HG02938 (cell line): ENCODE data around the gene ZNF3.

Experiments used
- ATAC-seq: cut with Tn5 transposase; IDR thresholded peaks from one replicate; pipeline ENCODE4 v1.9.1; 2021; ENCODE audit warnings: mild to moderate bottlenecking, moderate library complexity; ENCODE audit not compliant: unreplicated experiment

The ZNF3 gene

GRCh38 chr7:100089458-100090196, 8.1 kb upstream of the ZNF3 start:
- ATAC-seq: no peak

GRCh38 chr7:100088621-100089457, 7.3 kb upstream of the ZNF3 start, which contains the start of gene COPS6:
COPS6 (plus strand) TSS chr7:100088969; CDS start chr7:100088991, 22 bp downstream.
- ATAC-seq: no peak

GRCh38 chr7:100088095-100088620, 6.6 kb upstream of the ZNF3 start:
- no peak for ATAC-seq

- ATAC-seq: no peak
Observed at GRCh38 chr7:100087055-100087750, 5.7 kb upstream of the ZNF3 start.

GRCh38 chr7:100085515-100085914, 4.0 kb upstream of the ZNF3 start:
- no peak for ATAC-seq

GRCh38 chr7:100082978-100083377, 1.5 kb upstream of the ZNF3 start:
- ATAC-seq: no peak

- ATAC-seq: no peak
Observed at GRCh38 chr7:100080907-100081534, 502 bp downstream of the ZNF3 start.

GRCh38 chr7:100079024-100079560, 2.4 kb downstream of the ZNF3 start:
- ATAC-seq: no peak

GRCh38 chr7:100077205-100077604, 4.3 kb downstream of the ZNF3 start:
- no peak for ATAC-seq

- no peak for ATAC-seq
Observed at GRCh38 chr7:100075418-100075817, 6.1 kb downstream of the ZNF3 start.

GRCh38 chr7:100074841-100075240, 6.7 kb downstream of the ZNF3 start:
- no peak for ATAC-seq

GRCh38 chr7:100072462-100072861, 9.1 kb downstream of the ZNF3 start:
- no peak for ATAC-seq

GRCh38 chr7:100071018-100071723, 10.4 kb downstream of the ZNF3 start:
- no peak for ATAC-seq

GRCh38 chr7:100069991-100070390, 11.5 kb downstream of the ZNF3 start:
- ATAC-seq: no peak

- ATAC-seq: no peak
Observed at GRCh38 chr7:100066953-100067352, 14.6 kb downstream of the ZNF3 start.

- ATAC-seq: no peak
Observed at GRCh38 chr7:100065452-100066186, 15.9 kb downstream of the ZNF3 start.

GRCh38 chr7:100064162-100064561, 17.4 kb downstream of the ZNF3 start:
- ATAC-seq: no peak

GRCh38 chr7:100063376-100063775, 18.1 kb downstream of the ZNF3 start:
- ATAC-seq: no peak

GRCh38 chr7:100061518-100062193, 19.9 kb downstream of the ZNF3 start:
- no peak for ATAC-seq
